HCT116 (cell line): ENCODE results near the gene GPR6.

Experiments
- EZH2 ChIP-seq: fragments of 200-600 bp; sonication (generic); IDR thresholded peaks from 2 replicates; pipeline ENCODE4 v1.6.1; 2017; ENCODE audit warnings: antibody characterized with exemption, mixed run types
- POLR2A ChIP-seq: IDR thresholded peaks from 2 replicates; pipeline ENCODE4 v1.7.0; 2011; ENCODE audit warnings: borderline replicate concordance; ENCODE audit not compliant: insufficient read depth, insufficient read length; ENCODE audit errors: extremely low read depth
- RAD21 ChIP-seq: IDR thresholded peaks from 2 replicates; pipeline ENCODE4 v1.6.1; 2012; ENCODE audit warnings: low read depth, mild to moderate bottlenecking
- SRF ChIP-seq: IDR thresholded peaks from 2 replicates; pipeline ENCODE4 v1.6.1; 2012; ENCODE audit warnings: low read depth
- YY1 ChIP-seq: IDR thresholded peaks from 2 replicates; pipeline ENCODE4 v1.6.1; 2011; ENCODE audit warnings: low read length, low read depth, moderate library complexity, mild to moderate bottlenecking; ENCODE audit not compliant: insufficient replicate concordance; ENCODE audit errors: extremely low read depth
- TF ChIP-seq, protein P1 (sequence below): IDR thresholded peaks from 2 replicates; pipeline ENCODE4 v1.6.1; 2012; ENCODE audit warnings: low read depth
- TF ChIP-seq, protein P2 (sequence below), 3 experiments: fragments of 200-600 bp in 1 of 3; sonication (generic) in 1 of 3; IDR thresholded peaks in 2 of 3; conservative IDR thresholded peaks in 1 of 3; 2 replicates each; pipeline ENCODE4 v1.5.1; 2012 to 2017; ENCODE audit warnings: low read depth in 2 of 3, low read length in 2 of 3, antibody characterized with exemption in 1 of 3, borderline replicate concordance in 1 of 3, control low read depth in 1 of 3, mild to moderate bottlenecking in 1 of 3, mixed read lengths in 1 of 3, mixed run types in 1 of 3, moderate library complexity in 1 of 3; ENCODE audit not compliant: insufficient read depth in 1 of 3

DNA sequence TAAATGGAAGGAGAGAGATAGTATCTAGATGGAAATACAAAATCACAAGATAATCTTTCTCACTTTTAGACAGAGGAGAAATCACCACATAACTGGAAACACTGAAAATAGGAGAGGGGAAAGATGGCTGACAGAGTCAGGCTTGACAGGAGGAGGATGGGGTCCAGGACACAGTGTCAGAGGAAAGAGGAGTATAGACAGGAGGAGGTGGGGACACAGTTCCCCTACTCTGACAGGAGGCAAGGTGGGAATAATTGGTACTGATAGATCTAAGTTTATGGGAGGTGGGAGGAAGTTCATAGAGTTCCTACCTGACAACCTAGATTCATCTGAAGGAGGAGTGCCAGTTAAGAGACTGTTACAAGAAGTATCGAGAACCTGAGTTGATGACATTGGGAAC lies 9.1 kb downstream of the GPR6 start:
- TF ChIP-seq POLR2A: no peak
- TF ChIP-seq SRF: no peak
- TF ChIP-seq EZH2: no peak
- TF ChIP-seq YY1: no peak
- TF ChIP-seq, protein P1, sequence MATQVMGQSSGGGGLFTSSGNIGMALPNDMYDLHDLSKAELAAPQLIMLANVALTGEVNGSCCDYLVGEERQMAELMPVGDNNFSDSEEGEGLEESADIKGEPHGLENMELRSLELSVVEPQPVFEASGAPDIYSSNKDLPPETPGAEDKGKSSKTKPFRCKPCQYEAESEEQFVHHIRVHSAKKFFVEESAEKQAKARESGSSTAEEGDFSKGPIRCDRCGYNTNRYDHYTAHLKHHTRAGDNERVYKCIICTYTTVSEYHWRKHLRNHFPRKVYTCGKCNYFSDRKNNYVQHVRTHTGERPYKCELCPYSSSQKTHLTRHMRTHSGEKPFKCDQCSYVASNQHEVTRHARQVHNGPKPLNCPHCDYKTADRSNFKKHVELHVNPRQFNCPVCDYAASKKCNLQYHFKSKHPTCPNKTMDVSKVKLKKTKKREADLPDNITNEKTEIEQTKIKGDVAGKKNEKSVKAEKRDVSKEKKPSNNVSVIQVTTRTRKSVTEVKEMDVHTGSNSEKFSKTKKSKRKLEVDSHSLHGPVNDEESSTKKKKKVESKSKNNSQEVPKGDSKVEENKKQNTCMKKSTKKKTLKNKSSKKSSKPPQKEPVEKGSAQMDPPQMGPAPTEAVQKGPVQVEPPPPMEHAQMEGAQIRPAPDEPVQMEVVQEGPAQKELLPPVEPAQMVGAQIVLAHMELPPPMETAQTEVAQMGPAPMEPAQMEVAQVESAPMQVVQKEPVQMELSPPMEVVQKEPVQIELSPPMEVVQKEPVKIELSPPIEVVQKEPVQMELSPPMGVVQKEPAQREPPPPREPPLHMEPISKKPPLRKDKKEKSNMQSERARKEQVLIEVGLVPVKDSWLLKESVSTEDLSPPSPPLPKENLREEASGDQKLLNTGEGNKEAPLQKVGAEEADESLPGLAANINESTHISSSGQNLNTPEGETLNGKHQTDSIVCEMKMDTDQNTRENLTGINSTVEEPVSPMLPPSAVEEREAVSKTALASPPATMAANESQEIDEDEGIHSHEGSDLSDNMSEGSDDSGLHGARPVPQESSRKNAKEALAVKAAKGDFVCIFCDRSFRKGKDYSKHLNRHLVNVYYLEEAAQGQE: no peak
- TF ChIP-seq, protein P2, sequence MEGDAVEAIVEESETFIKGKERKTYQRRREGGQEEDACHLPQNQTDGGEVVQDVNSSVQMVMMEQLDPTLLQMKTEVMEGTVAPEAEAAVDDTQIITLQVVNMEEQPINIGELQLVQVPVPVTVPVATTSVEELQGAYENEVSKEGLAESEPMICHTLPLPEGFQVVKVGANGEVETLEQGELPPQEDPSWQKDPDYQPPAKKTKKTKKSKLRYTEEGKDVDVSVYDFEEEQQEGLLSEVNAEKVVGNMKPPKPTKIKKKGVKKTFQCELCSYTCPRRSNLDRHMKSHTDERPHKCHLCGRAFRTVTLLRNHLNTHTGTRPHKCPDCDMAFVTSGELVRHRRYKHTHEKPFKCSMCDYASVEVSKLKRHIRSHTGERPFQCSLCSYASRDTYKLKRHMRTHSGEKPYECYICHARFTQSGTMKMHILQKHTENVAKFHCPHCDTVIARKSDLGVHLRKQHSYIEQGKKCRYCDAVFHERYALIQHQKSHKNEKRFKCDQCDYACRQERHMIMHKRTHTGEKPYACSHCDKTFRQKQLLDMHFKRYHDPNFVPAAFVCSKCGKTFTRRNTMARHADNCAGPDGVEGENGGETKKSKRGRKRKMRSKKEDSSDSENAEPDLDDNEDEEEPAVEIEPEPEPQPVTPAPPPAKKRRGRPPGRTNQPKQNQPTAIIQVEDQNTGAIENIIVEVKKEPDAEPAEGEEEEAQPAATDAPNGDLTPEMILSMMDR (IDR thresholded peaks at IDR 0.05 in 2 of 3, conservative IDR thresholded peaks at IDR 0.05 in 1 of 3; ENCODE audit: borderline replicate concordance in 1 of 3, insufficient read depth in 1 of 3, low read depth in 2 of 3, low read length in 2 of 3): no peak
- TF ChIP-seq RAD21: no peak
